Upper lobe of left lung (tissue), 4 donors: ENCODE measurements around the gene F2RL3.

ENCODE experiments used
- CTCF ChIP-seq, 6 experiments: fragments of 450-650 bp in 4 of 6; fragments of 200-600 bp in 2 of 6; sonication (generic) in 2 of 6; IDR thresholded peaks; one replicate each; pipeline ENCODE4 v1.5.1; 2016 to 2019; ENCODE audit warnings: antibody characterized with exemption in 6 of 6
- EP300 ChIP-seq, 4 donors: sonication (generic); formaldehyde crosslinking; IDR thresholded peaks; one replicate each; pipeline ENCODE4 v1.5.1; 2017; ENCODE audit warnings: antibody characterized with exemption in 4 of 4, control low read depth in 2 of 4
- POLR2A ChIP-seq, 4 donors: fragments of 450-650 bp; IDR thresholded peaks; one replicate each; pipeline ENCODE4 v1.5.1; 2016 to 2017; ENCODE audit warnings: antibody characterized with exemption in 4 of 4, mild to moderate bottlenecking in 2 of 4
- POLR2AphosphoS5 ChIP-seq, 2 donors: sonication (generic); formaldehyde crosslinking; IDR thresholded peaks; one replicate each; pipeline ENCODE4 v1.5.1; 2017; ENCODE audit warnings: antibody characterized with exemption in 2 of 2

DNA sequence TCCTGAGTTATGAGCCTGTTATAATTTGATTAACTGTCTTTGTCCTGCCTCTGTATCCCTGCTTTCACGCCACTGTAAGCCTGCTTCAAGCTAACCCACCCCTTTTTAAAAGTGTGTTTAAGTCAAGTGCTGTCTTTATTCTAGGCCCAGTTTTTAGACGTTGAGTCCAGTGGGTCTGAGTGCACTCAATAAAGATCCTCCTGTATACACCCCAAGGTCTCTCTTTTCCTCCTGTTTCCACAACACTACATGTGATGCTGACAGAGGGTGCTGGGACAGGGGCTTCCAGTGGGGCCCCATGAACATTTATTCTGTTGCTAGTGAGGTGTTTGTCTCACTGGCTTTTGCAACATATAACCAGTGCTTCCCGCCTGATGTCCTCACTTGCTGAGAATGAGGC, 6.7 kb upstream of the F2RL3 start:
- TF ChIP-seq POLR2A (IDR thresholded peaks at IDR 0.05) (no peak), CTCF (IDR thresholded peaks at IDR 0.05) (no peak), POLR2AphosphoS5 (IDR thresholded peaks at IDR 0.05) (no peak), EP300 (IDR thresholded peaks at IDR 0.05) (no peak)
